ENCODE data around the gene GPR137.

Gene GPR137

GRCh38 chr11:64285885-64286800 is 495 bp downstream of the GPR137 start:
- H3K14ac ChIP-seq (ENCODE audit: low read length in 2 of 2): peak overlapping the region in 1 of 2 experiments; percentile 78
- DNase-seq: no peak
- H3K27ac ChIP-seq (ENCODE audit: low read length, poor library complexity, severe bottlenecking): no peak overlapping the region
- H3K4ac ChIP-seq (ENCODE audit: low read depth in 1 of 2, low read length in 2 of 2): peak overlapping the region; percentile 15 to 52
- H2BK15ac ChIP-seq (ENCODE audit: low read depth, poor library complexity, severe bottlenecking): no peak overlapping the region
- no peak overlapping the region for H2BK12ac ChIP-seq (ENCODE audit: low read length in 2 of 2)
- H3K79me1 ChIP-seq (replicated peaks; ENCODE audit: low read length, poor library complexity, severe bottlenecking): peaks cover 45% of the 10 kb centered on the region
- H3K36me3 ChIP-seq (ENCODE audit: control insufficient read depth in 1 of 2, insufficient read depth in 2 of 2, low read depth in 1 of 2, low read length in 2 of 2): peaks cover 18 to 43% of the 10 kb centered on the region in 2 experiments
- no peaks in the 10 kb centered on the region for H3K9me3 ChIP-seq (ENCODE audit: control insufficient read depth, low read length)
- 44% methylated on average over 29 of the region's 40 CpGs for WGBS
- peak overlapping the region; percentile 83 to 97 for H3K4me3 ChIP-seq (ENCODE audit: insufficient read depth in 1 of 2, low read depth in 1 of 2, low read length in 2 of 2)
- H3K18ac ChIP-seq (ENCODE audit: low read depth in 1 of 2, low read length in 2 of 2): peak overlapping the region; percentile 49 to 61
- peak overlapping the region; percentile 78 for H2BK120ac ChIP-seq (ENCODE audit: low read depth, low read length)
- peaks cover 27% of the 10 kb centered on the region for H3K4me1 ChIP-seq (ENCODE audit: control insufficient read depth, insufficient read depth, low read depth, low read length)
- H4K91ac ChIP-seq (ENCODE audit: low read length): peak overlapping the region; percentile 83
- no peak overlapping the region for H2BK5ac ChIP-seq (ENCODE audit: low read depth, low read length, poor library complexity, severe bottlenecking)
- peak overlapping the region; percentile 66 for H2AFZ ChIP-seq (ENCODE audit: low read depth, low read length)
- peak overlapping the region; percentile 98 for H3K4me2 ChIP-seq (ENCODE audit: low read length, poor library complexity, severe bottlenecking)
- H4K8ac ChIP-seq (ENCODE audit: low read length): peak overlapping the region; percentile 77
- H2AK5ac ChIP-seq (ENCODE audit: low read length, severe bottlenecking): no peak overlapping the region
- H3K23ac ChIP-seq (ENCODE audit: low read length in 2 of 2): peak overlapping the region in 1 of 2 experiments; percentile 61
- H3K9ac ChIP-seq (ENCODE audit: low read length): peak overlapping the region; percentile 97
- peaks cover 10 to 12% of the 10 kb centered on the region in 2 experiments for H3K27me3 ChIP-seq (ENCODE audit: control insufficient read depth in 1 of 2, insufficient read depth in 1 of 2, low read length in 2 of 2)

GRCh38 chr11:64286801-64287159 is 1.1 kb downstream of the GPR137 start:
- Histone ChIP-seq H3K4me1 (ENCODE audit: control insufficient read depth, insufficient read depth, low read depth, low read length) (peaks cover 33% of the 10 kb centered on the region), H3K9me3 (ENCODE audit: control insufficient read depth, low read length) (no peaks in the 10 kb centered on the region), H3K9ac (ENCODE audit: low read length) (peak overlapping the region; percentile 97), H4K8ac (ENCODE audit: low read length) (peak overlapping the region; percentile 57), H3K23ac (ENCODE audit: low read length in 2 of 2) (no peak overlapping the region), H2AFZ (ENCODE audit: low read depth, low read length) (no peak overlapping the region), H3K79me1 (replicated peaks; ENCODE audit: low read length, poor library complexity, severe bottlenecking) (peaks cover 41% of the 10 kb centered on the region), H3K4ac (ENCODE audit: low read depth in 1 of 2, low read length in 2 of 2) (no peak overlapping the region), H3K4me3 (ENCODE audit: insufficient read depth in 1 of 2, low read depth in 1 of 2, low read length in 2 of 2) (peak overlapping the region in 1 of 2 experiments; percentile 97), H3K14ac (ENCODE audit: low read length in 2 of 2) (no peak overlapping the region), H2BK5ac (ENCODE audit: low read depth, low read length, poor library complexity, severe bottlenecking) (no peak overlapping the region), H3K27me3 (ENCODE audit: control insufficient read depth in 1 of 2, insufficient read depth in 1 of 2, low read length in 2 of 2) (peaks cover 13 to 14% of the 10 kb centered on the region in 2 experiments), H3K36me3 (ENCODE audit: control insufficient read depth in 1 of 2, insufficient read depth in 2 of 2, low read depth in 1 of 2, low read length in 2 of 2) (peaks cover 14 to 40% of the 10 kb centered on the region in 2 experiments), H3K4me2 (ENCODE audit: low read length, poor library complexity, severe bottlenecking) (no peak overlapping the region), H2BK12ac (ENCODE audit: low read length in 2 of 2) (no peak overlapping the region), H4K91ac (ENCODE audit: low read length) (peak overlapping the region; percentile 3), H2BK120ac (ENCODE audit: low read depth, low read length) (no peak overlapping the region), H2BK15ac (ENCODE audit: low read depth, poor library complexity, severe bottlenecking) (no peak overlapping the region), H2AK5ac (ENCODE audit: low read length, severe bottlenecking) (no peak overlapping the region), H3K18ac (ENCODE audit: low read depth in 1 of 2, low read length in 2 of 2) (no peak overlapping the region), H3K27ac (ENCODE audit: low read length, poor library complexity, severe bottlenecking) (no peak overlapping the region)
- no peak for DNase-seq
- 94% methylated on average over 9 of the region's 9 CpGs for WGBS

GRCh38 chr11:64287676-64288352 is 2.2 kb downstream of the GPR137 start:
- H2BK12ac ChIP-seq (ENCODE audit: low read length in 2 of 2): no peak overlapping the region
- H4K8ac ChIP-seq (ENCODE audit: low read length): no peak overlapping the region
- H2AK5ac ChIP-seq (ENCODE audit: low read length, severe bottlenecking): no peak overlapping the region
- no peak overlapping the region for H3K4me2 ChIP-seq (ENCODE audit: low read length, poor library complexity, severe bottlenecking)
- no peak overlapping the region for H3K9ac ChIP-seq (ENCODE audit: low read length)
- WGBS: 96% methylated on average over 33 of the region's 33 CpGs
- H3K27ac ChIP-seq (ENCODE audit: low read length, poor library complexity, severe bottlenecking): no peak overlapping the region
- H3K27me3 ChIP-seq (ENCODE audit: control insufficient read depth in 1 of 2, insufficient read depth in 1 of 2, low read length in 2 of 2): peaks cover 19 to 25% of the 10 kb centered on the region in 2 experiments
- no peak overlapping the region for H3K14ac ChIP-seq (ENCODE audit: low read length in 2 of 2)
- no peaks in the 10 kb centered on the region for H3K9me3 ChIP-seq (ENCODE audit: control insufficient read depth, low read length)
- no peak overlapping the region for H3K4ac ChIP-seq (ENCODE audit: low read depth in 1 of 2, low read length in 2 of 2)
- no peak overlapping the region for H3K18ac ChIP-seq (ENCODE audit: low read depth in 1 of 2, low read length in 2 of 2)
- H3K36me3 ChIP-seq (ENCODE audit: control insufficient read depth in 1 of 2, insufficient read depth in 2 of 2, low read depth in 1 of 2, low read length in 2 of 2): peaks cover 6 to 32% of the 10 kb centered on the region in 2 experiments
- no peak overlapping the region for H3K23ac ChIP-seq (ENCODE audit: low read length in 2 of 2)
- H3K79me1 ChIP-seq (replicated peaks; ENCODE audit: low read length, poor library complexity, severe bottlenecking): peaks cover 34% of the 10 kb centered on the region
- no peak overlapping the region for H3K4me3 ChIP-seq (ENCODE audit: insufficient read depth in 1 of 2, low read depth in 1 of 2, low read length in 2 of 2)
- H2BK15ac ChIP-seq (ENCODE audit: low read depth, poor library complexity, severe bottlenecking): no peak overlapping the region
- H3K4me1 ChIP-seq (ENCODE audit: control insufficient read depth, insufficient read depth, low read depth, low read length): peaks cover 41% of the 10 kb centered on the region
- H2BK5ac ChIP-seq (ENCODE audit: low read depth, low read length, poor library complexity, severe bottlenecking): no peak overlapping the region
- H2BK120ac ChIP-seq (ENCODE audit: low read depth, low read length): no peak overlapping the region
- no peak overlapping the region for H2AFZ ChIP-seq (ENCODE audit: low read depth, low read length)
- no peak overlapping the region for H4K91ac ChIP-seq (ENCODE audit: low read length)
- no peak for DNase-seq

- H3K9me3 ChIP-seq (ENCODE audit: control insufficient read depth, low read length): no peaks in the 10 kb centered on the region
- H2AK5ac ChIP-seq (ENCODE audit: low read length, severe bottlenecking): no peak overlapping the region
- no peak overlapping the region for H3K14ac ChIP-seq (ENCODE audit: low read length in 2 of 2)
- H3K4me1 ChIP-seq (ENCODE audit: control insufficient read depth, insufficient read depth, low read depth, low read length): peaks cover 38% of the 10 kb centered on the region
- no peak overlapping the region for H4K91ac ChIP-seq (ENCODE audit: low read length)
- H3K27me3 ChIP-seq (ENCODE audit: control insufficient read depth in 1 of 2, insufficient read depth in 1 of 2, low read length in 2 of 2): peaks cover 25 to 30% of the 10 kb centered on the region in 2 experiments
- no peak overlapping the region for H3K18ac ChIP-seq (ENCODE audit: low read depth in 1 of 2, low read length in 2 of 2)
- no peak overlapping the region for H2BK12ac ChIP-seq (ENCODE audit: low read length in 2 of 2)
- H3K4ac ChIP-seq (ENCODE audit: low read depth in 1 of 2, low read length in 2 of 2): no peak overlapping the region
- H3K9ac ChIP-seq (ENCODE audit: low read length): no peak overlapping the region
- H3K4me2 ChIP-seq (ENCODE audit: low read length, poor library complexity, severe bottlenecking): no peak overlapping the region
- no peak for DNase-seq
- H2BK120ac ChIP-seq (ENCODE audit: low read depth, low read length): no peak overlapping the region
- peaks cover 29% of the 10 kb centered on the region for H3K79me1 ChIP-seq (replicated peaks; ENCODE audit: low read length, poor library complexity, severe bottlenecking)
- H2AFZ ChIP-seq (ENCODE audit: low read depth, low read length): no peak overlapping the region
- no peak overlapping the region for H3K4me3 ChIP-seq (ENCODE audit: insufficient read depth in 1 of 2, low read depth in 1 of 2, low read length in 2 of 2)
- no peak overlapping the region for H3K23ac ChIP-seq (ENCODE audit: low read length in 2 of 2)
- H2BK15ac ChIP-seq (ENCODE audit: low read depth, poor library complexity, severe bottlenecking): no peak overlapping the region
- H3K27ac ChIP-seq (ENCODE audit: low read length, poor library complexity, severe bottlenecking): no peak overlapping the region
- H4K8ac ChIP-seq (ENCODE audit: low read length): no peak overlapping the region
- H3K36me3 ChIP-seq (ENCODE audit: control insufficient read depth in 1 of 2, insufficient read depth in 2 of 2, low read depth in 1 of 2, low read length in 2 of 2): peaks cover under 1 to 29% of the 10 kb centered on the region in 2 experiments
- 85% methylated on average over 8 of the region's 9 CpGs for WGBS
- H2BK5ac ChIP-seq (ENCODE audit: low read depth, low read length, poor library complexity, severe bottlenecking): no peak overlapping the region
Measured at GRCh38 chr11:64288353-64288750, 2.7 kb downstream of the GPR137 start.

All from mesenchymal stem cell (in vitro differentiated cells and primary cell).